Measurements from ENCODE around the gene MPRIP. TPM values are rescaled to one million over a fixed set of nuclear protein-coding genes. Genes with fewer than 3 reads are reported as not detected.

The MPRIP gene
- polyA plus RNA-seq, 1 of the 3 experiments (the other 2 are of a cell fraction) = 64.4 TPM

DNA sequence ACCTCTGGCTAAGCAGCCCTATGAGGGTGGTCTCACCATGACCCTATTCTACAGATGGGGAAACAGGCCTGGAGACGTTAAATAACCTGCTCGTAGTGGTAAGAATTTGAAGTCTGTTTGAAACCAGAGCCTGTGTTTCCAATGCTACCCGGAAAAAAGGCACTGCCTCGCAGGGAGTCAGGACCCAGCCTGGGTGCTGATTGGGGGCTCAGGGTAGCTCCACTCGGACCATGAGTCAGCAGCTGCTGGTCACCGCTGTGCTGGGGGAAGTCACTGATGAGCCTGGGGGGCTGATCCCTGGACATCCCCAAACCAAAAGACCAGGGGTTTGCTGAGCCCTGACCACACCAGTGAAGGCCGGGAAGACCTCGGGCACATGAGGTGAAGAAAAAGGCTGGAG, 173.3 kb downstream of the MPRIP start:
- peaks cover 3% of the 10 kb centered on the region for H3F3A ChIP-seq (replicated peaks; ENCODE audit: insufficient read depth)

DNA sequence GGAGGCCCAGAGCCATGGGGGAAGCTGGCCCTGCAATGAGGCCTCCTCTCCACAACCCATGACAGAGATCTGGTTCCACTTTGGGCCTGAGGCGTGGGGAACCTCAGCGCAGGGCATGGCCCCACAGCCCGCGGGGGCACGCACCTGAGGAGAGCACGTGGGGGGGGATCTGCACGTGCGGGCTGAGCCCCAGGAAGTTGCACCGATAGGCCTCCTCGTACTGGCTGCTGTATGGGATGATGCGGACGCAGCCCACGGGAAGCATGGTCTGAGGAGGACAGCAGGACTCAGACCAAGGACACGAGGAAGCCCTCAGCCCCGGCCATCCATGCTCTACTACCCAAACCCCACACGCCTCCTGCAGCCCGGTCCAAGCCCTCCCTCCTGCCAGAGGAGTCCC, 174.0 kb downstream of the MPRIP start:
- TF ChIP-seq, protein P1, sequence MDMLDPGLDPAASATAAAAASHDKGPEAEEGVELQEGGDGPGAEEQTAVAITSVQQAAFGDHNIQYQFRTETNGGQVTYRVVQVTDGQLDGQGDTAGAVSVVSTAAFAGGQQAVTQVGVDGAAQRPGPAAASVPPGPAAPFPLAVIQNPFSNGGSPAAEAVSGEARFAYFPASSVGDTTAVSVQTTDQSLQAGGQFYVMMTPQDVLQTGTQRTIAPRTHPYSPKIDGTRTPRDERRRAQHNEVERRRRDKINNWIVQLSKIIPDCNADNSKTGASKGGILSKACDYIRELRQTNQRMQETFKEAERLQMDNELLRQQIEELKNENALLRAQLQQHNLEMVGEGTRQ (IDR thresholded peaks at IDR 0.05; ENCODE audit: borderline replicate concordance, low read depth, low read length) = no peak
- no peak for TF ChIP-seq SIN3A (IDR thresholded peaks at IDR 0.05; ENCODE audit: borderline replicate concordance, low read depth, low read length)
- TF ChIP-seq RCOR1 (IDR thresholded peaks at IDR 0.05; ENCODE audit: low read length) = no peak
- TF ChIP-seq RXRA (IDR thresholded peaks at IDR 0.05; ENCODE audit: borderline replicate concordance, low read depth) = no peak
- no peak for TF ChIP-seq NFIC (IDR thresholded peaks at IDR 0.05; ENCODE audit: borderline replicate concordance)
- TF ChIP-seq, protein P2, sequence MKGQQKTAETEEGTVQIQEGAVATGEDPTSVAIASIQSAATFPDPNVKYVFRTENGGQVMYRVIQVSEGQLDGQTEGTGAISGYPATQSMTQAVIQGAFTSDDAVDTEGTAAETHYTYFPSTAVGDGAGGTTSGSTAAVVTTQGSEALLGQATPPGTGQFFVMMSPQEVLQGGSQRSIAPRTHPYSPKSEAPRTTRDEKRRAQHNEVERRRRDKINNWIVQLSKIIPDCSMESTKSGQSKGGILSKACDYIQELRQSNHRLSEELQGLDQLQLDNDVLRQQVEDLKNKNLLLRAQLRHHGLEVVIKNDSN (IDR thresholded peaks at IDR 0.05; ENCODE audit: borderline replicate concordance, low read depth) = no peak
- no peak for TF ChIP-seq GATA2 (CRISPR knock-in tag; IDR thresholded peaks at IDR 0.05)
- no peak for TF ChIP-seq SMC3 (IDR thresholded peaks at IDR 0.05; ENCODE audit: low read depth, low read length)
- TF ChIP-seq, protein P3, sequence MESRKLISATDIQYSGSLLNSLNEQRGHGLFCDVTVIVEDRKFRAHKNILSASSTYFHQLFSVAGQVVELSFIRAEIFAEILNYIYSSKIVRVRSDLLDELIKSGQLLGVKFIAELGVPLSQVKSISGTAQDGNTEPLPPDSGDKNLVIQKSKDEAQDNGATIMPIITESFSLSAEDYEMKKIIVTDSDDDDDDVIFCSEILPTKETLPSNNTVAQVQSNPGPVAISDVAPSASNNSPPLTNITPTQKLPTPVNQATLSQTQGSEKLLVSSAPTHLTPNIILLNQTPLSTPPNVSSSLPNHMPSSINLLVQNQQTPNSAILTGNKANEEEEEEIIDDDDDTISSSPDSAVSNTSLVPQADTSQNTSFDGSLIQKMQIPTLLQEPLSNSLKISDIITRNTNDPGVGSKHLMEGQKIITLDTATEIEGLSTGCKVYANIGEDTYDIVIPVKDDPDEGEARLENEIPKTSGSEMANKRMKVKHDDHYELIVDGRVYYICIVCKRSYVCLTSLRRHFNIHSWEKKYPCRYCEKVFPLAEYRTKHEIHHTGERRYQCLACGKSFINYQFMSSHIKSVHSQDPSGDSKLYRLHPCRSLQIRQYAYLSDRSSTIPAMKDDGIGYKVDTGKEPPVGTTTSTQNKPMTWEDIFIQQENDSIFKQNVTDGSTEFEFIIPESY (IDR thresholded peaks at IDR 0.05; ENCODE audit: borderline replicate concordance, low read depth) = no peak
- TF ChIP-seq, protein P4, sequence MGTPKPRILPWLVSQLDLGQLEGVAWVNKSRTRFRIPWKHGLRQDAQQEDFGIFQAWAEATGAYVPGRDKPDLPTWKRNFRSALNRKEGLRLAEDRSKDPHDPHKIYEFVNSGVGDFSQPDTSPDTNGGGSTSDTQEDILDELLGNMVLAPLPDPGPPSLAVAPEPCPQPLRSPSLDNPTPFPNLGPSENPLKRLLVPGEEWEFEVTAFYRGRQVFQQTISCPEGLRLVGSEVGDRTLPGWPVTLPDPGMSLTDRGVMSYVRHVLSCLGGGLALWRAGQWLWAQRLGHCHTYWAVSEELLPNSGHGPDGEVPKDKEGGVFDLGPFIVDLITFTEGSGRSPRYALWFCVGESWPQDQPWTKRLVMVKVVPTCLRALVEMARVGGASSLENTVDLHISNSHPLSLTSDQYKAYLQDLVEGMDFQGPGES (IDR thresholded peaks at IDR 0.05; ENCODE audit: low read depth, low read length) = no peak
- TF ChIP-seq, protein P5, sequence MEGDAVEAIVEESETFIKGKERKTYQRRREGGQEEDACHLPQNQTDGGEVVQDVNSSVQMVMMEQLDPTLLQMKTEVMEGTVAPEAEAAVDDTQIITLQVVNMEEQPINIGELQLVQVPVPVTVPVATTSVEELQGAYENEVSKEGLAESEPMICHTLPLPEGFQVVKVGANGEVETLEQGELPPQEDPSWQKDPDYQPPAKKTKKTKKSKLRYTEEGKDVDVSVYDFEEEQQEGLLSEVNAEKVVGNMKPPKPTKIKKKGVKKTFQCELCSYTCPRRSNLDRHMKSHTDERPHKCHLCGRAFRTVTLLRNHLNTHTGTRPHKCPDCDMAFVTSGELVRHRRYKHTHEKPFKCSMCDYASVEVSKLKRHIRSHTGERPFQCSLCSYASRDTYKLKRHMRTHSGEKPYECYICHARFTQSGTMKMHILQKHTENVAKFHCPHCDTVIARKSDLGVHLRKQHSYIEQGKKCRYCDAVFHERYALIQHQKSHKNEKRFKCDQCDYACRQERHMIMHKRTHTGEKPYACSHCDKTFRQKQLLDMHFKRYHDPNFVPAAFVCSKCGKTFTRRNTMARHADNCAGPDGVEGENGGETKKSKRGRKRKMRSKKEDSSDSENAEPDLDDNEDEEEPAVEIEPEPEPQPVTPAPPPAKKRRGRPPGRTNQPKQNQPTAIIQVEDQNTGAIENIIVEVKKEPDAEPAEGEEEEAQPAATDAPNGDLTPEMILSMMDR (IDR thresholded peaks at IDR 0.05) = no peak
- TF ChIP-seq EZH2phosphoT487 (IDR thresholded peaks at IDR 0.05; ENCODE audit: borderline replicate concordance, low read depth) = no peak
- no peak for TF ChIP-seq TAF1 (IDR thresholded peaks at IDR 0.05; ENCODE audit: borderline replicate concordance, low read depth, low read length)
- no peak for TF ChIP-seq MEF2A (IDR thresholded peaks at IDR 0.05; ENCODE audit: borderline replicate concordance, low read depth)
- Histone ChIP-seq H3K4me2 (no peak overlapping the region), H3K79me2 (ENCODE audit: insufficient read depth) (0 out of 2 replicates have a peak, but pooled peaks cover 3% of the 10 kb centered on the region), H3K4me1 (ENCODE audit: control insufficient read depth in 1 of 2, insufficient read depth in 2 of 2, low read depth in 1 of 2, low read length in 1 of 2) (no peaks in the 10 kb centered on the region), H3K4me3 (ENCODE audit: low read depth in 2 of 2, low read length in 1 of 2) (no peak overlapping the region), H3K27ac (ENCODE audit: low read depth in 2 of 2, low read length in 1 of 2) (no peak overlapping the region), H3K9ac (no peak overlapping the region), H3K9me3 (no peaks in the 10 kb centered on the region), H2AFZ (ENCODE audit: low read depth) (no peak overlapping the region), H3K36me3 (replicated peaks in 1 of 2; ENCODE audit: control insufficient read depth in 1 of 2, insufficient read depth in 2 of 2, low read length in 1 of 2) (peaks cover 25 to 61% of the 10 kb centered on the region in 2 experiments), H3F3A (replicated peaks; ENCODE audit: insufficient read depth) (peaks cover 3% of the 10 kb centered on the region), H3K9me2 (no peaks in the 10 kb centered on the region), H3K27me3 (ENCODE audit: insufficient read depth) (no peaks in the 10 kb centered on the region), H4K20me1 (ENCODE audit: insufficient read depth) (no peaks in the 10 kb centered on the region)
- ChIA-PET POLR2A (no interaction called here), CTCF (no interaction called here)
- WGBS (ENCODE audit: low lambda C conversion rate) = 97% methylated on average over 7 of the region's 17 CpGs
- DNase-seq = no peak

More for the DNA sequence above, 173.3 kb downstream of the MPRIP start:
- Histone ChIP-seq H3K9me2 (no peaks in the 10 kb centered on the region), H3K4me2 (no peak overlapping the region), H3K27me3 (ENCODE audit: insufficient read depth) (no peaks in the 10 kb centered on the region), H3K27ac (ENCODE audit: low read depth in 2 of 2, low read length in 1 of 2) (no peak overlapping the region), H3K36me3 (replicated peaks in 1 of 2; ENCODE audit: control insufficient read depth in 1 of 2, insufficient read depth in 2 of 2, low read length in 1 of 2) (peaks cover 20 to 54% of the 10 kb centered on the region in 2 experiments), H3K9ac (no peak overlapping the region), H3K9me3 (no peaks in the 10 kb centered on the region), H3K79me2 (ENCODE audit: insufficient read depth) (0 out of 2 replicates have a peak, but pooled peaks cover 3% of the 10 kb centered on the region), H3K4me3 (ENCODE audit: low read depth in 2 of 2, low read length in 1 of 2) (no peak overlapping the region), H3K4me1 (ENCODE audit: control insufficient read depth in 1 of 2, insufficient read depth in 2 of 2, low read depth in 1 of 2, low read length in 1 of 2) (no peaks in the 10 kb centered on the region), H2AFZ (ENCODE audit: low read depth) (no peak overlapping the region), H4K20me1 (ENCODE audit: insufficient read depth) (no peaks in the 10 kb centered on the region)
- ChIA-PET CTCF (no interaction called here), POLR2A (no interaction called here)
- no peak for TF ChIP-seq EZH2phosphoT487 (IDR thresholded peaks at IDR 0.05; ENCODE audit: borderline replicate concordance, low read depth)
- TF ChIP-seq FOXJ3 (CRISPR knock-in tag; IDR thresholded peaks at IDR 0.05) = no peak
- no peak for TF ChIP-seq POLR2AphosphoS5 (IDR thresholded peaks at IDR 0.05; ENCODE audit: low read depth, low read length)
- no peak for TF ChIP-seq RFX5 (IDR thresholded peaks at IDR 0.05; ENCODE audit: low read length)
- TF ChIP-seq SMC3 (IDR thresholded peaks at IDR 0.05; ENCODE audit: low read depth, low read length) = no peak
- no peak for DNase-seq
- WGBS (ENCODE audit: low lambda C conversion rate) = 98% methylated on average over 8 of the region's 8 CpGs
